T-helper 1 cell (primary cell): ENCODE measurements around the gene DGKG.

Source experiments
- DNase-seq, 5 donors: peaks; one replicate each; pipeline ENCODE4 v3.0.0-alpha.2; 2012 to 2020
- total RNA-seq, 4 donors: gene quantifications; one replicate each; lab custom pipeline; 2026; lab: John Stamatoyannopoulos, UW

The DGKG gene
- 0 reads per million in 4 donors for total RNA-seq

GRCh38 chr3:186361762-186362536, at the start of gene DGKG:
Gene DGKG, minus strand, starts transcription at chr3:186362234. Its CDS starts 41,775 bp downstream, at chr3:186320459.
- peak in 1 of 5 donors; percentile 18 for DNase-seq

GRCh38 chr3:186411089-186411488, 49.1 kb upstream of the DGKG start:
- no peak for DNase-seq

- DNase-seq = no peak
Observed at GRCh38 chr3:186406669-186407635, 44.9 kb upstream of the DGKG start.

- no peak for DNase-seq
Observed at GRCh38 chr3:186401556-186401955, 39.5 kb upstream of the DGKG start.

- DNase-seq = no peak
Observed at GRCh38 chr3:186400662-186401061, 38.6 kb upstream of the DGKG start.

GRCh38 chr3:186400026-186400425, 38.0 kb upstream of the DGKG start:
- DNase-seq = no peak

GRCh38 chr3:186394566-186395217, 32.7 kb upstream of the DGKG start:
- DNase-seq = no peak

- DNase-seq = peak in 1 of 5 donors; percentile 16
Observed at GRCh38 chr3:186386883-186387560, 25.0 kb upstream of the DGKG start.

- DNase-seq = no peak
Observed at GRCh38 chr3:186385856-186386602, 24.0 kb upstream of the DGKG start.

- DNase-seq = no peak
Observed at GRCh38 chr3:186383026-186383993, 21.3 kb upstream of the DGKG start.

GRCh38 chr3:186382217-186382885, 20.3 kb upstream of the DGKG start:
- DNase-seq = no peak

GRCh38 chr3:186381424-186382216, 19.6 kb upstream of the DGKG start:
- DNase-seq = no peak

GRCh38 chr3:186380622-186381380, 18.8 kb upstream of the DGKG start:
- no peak for DNase-seq

- DNase-seq = no peak
Observed at GRCh38 chr3:186375443-186375842, 13.4 kb upstream of the DGKG start.

GRCh38 chr3:186374376-186374775, 12.3 kb upstream of the DGKG start:
- no peak for DNase-seq

GRCh38 chr3:186369217-186369616, 7.2 kb upstream of the DGKG start:
- DNase-seq = no peak

GRCh38 chr3:186368717-186369116, 6.7 kb upstream of the DGKG start:
- no peak for DNase-seq

- DNase-seq = no peak
Observed at GRCh38 chr3:186368176-186368575, 6.1 kb upstream of the DGKG start.
